Subcutaneous abdominal adipose tissue (tissue), 5 donors: ENCODE measurements around the gene POR.
"Not testable (repeated sequence)": the region's sequence is repeated elsewhere in the genome, so short reads cannot be mapped to it uniquely, and the experiment has no call there.

Source experiments
- H3K27ac ChIP-seq: one replicate; pipeline ENCODE4 v1.7.0; 2013; ENCODE audit warnings: low read depth, mild to moderate bottlenecking, inconsistent platforms, low read length, moderate library complexity
- H3K27me3 ChIP-seq, 5 donors: one replicate each; pipeline ENCODE4 v1.7.0; 2013; ENCODE audit warnings: low read length in 5 of 5, inconsistent platforms in 1 of 5; ENCODE audit not compliant: control insufficient read depth in 5 of 5, insufficient read depth in 4 of 5
- H3K36me3 ChIP-seq, 5 donors: one replicate each; pipeline ENCODE4 v1.7.0; 2013; ENCODE audit warnings: low read length in 5 of 5; ENCODE audit not compliant: control insufficient read depth in 5 of 5, insufficient read depth in 5 of 5
- H3K4me1 ChIP-seq, 5 donors: one replicate each; pipeline ENCODE4 v1.7.0; 2013; ENCODE audit warnings: low read length in 5 of 5, mild to moderate bottlenecking in 3 of 5, moderate library complexity in 1 of 5; ENCODE audit not compliant: control insufficient read depth in 5 of 5, insufficient read depth in 5 of 5
- H3K4me3 ChIP-seq, 5 donors: one replicate each; pipeline ENCODE4 v1.7.0; 2013; ENCODE audit warnings: low read length in 5 of 5, low read depth in 1 of 5
- H3K9ac ChIP-seq, 5 donors: one replicate each; pipeline ENCODE4 v1.7.0; 2013; ENCODE audit warnings: low read length in 5 of 5, mild to moderate bottlenecking in 4 of 5, moderate library complexity in 3 of 5
- H3K9me3 ChIP-seq, 5 donors: one replicate each; pipeline ENCODE4 v1.7.0; 2013; ENCODE audit warnings: low read length in 5 of 5; ENCODE audit not compliant: control insufficient read depth in 5 of 5
- donor health status: healthy.
- donor health status: healthy.
- donor health status: healthy.
- donor health status: healthy.
- donor health status: healthy.

POR gene

DNA sequence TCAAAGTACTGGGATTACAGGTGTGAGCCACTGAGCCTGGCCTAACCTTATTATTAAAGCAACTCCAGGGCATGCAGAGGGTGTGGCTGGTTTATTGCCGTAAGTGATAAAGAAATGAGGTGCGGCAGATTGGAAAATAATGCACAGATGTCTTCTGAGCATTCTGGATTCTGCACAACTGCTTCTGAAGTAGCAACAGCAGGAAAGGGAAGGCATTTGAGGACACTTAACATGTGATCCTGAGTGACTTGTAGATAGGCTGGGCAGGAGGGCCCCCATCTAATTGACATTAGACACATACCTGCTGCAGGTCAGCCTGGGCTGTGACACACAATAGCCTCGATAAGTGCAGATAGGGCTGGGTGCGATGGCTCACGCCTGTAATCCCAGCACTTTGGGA, 30.5 kb upstream of the POR start:
- Histone ChIP-seq H3K36me3 (peaks cover 0 to 77% (median 60%) of the 10 kb centered on the region in 5 donors), H3K27ac (no peak overlapping the region)

DNA sequence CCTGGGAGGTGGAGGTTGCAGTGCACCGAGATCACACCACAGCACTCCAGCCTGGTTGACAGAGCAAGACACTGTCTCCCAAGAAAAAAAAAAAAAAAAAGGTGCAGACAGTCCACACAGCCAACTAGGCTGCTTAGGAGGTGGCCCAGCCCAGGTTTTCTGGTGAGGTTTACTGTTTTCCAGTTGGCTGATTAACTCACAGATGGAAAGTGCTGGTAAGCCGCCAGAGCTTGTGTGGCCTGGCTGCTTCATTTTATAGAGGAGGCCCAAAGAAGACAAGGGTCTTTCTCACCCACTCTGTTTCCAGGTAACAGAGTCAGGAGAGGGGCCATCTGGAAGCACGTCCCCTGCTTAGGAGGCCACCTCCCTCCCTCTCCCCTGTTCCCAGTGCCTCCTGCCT, 29.9 kb upstream of the POR start:
- Histone ChIP-seq H3K4me3 (no peak overlapping the region), H3K9me3 (no peaks in the 10 kb centered on the region), H3K27ac (no peak overlapping the region), H3K27me3 (no peaks in the 10 kb centered on the region), H3K36me3 (peaks cover 0 to 77% (median 60%) of the 10 kb centered on the region in 5 donors), H3K4me1 (peaks cover 0 to 25% (median 21%) of the 10 kb centered on the region in 5 donors), H3K9ac (no peak overlapping the region)

More for the DNA sequence above, 30.5 kb upstream of the POR start:
- H3K4me1 ChIP-seq, result peaks cover 5 to 27% (median 26%) of the 10 kb centered on the region in 5 donors
- no peaks in the 10 kb centered on the region for H3K27me3 ChIP-seq
- H3K4me3 ChIP-seq, result no peak overlapping the region
- no peaks in the 10 kb centered on the region for H3K9me3 ChIP-seq
- no peak overlapping the region for H3K9ac ChIP-seq

GRCh38 chr7:75887669-75888369, 27.1 kb upstream of the POR start:
- no peak overlapping the region for H3K9ac ChIP-seq
- peaks cover 0 to 32% (median 23%) of the 10 kb centered on the region in 5 donors for H3K4me1 ChIP-seq
- H3K27me3 ChIP-seq, result no peaks in the 10 kb centered on the region
- H3K36me3 ChIP-seq, result peaks cover 0 to 60% (median 45%) of the 10 kb centered on the region in 5 donors
- H3K27ac ChIP-seq, result no peak overlapping the region
- H3K4me3 ChIP-seq, result no peak overlapping the region
- H3K9me3 ChIP-seq, result no peaks in the 10 kb centered on the region

DNA sequence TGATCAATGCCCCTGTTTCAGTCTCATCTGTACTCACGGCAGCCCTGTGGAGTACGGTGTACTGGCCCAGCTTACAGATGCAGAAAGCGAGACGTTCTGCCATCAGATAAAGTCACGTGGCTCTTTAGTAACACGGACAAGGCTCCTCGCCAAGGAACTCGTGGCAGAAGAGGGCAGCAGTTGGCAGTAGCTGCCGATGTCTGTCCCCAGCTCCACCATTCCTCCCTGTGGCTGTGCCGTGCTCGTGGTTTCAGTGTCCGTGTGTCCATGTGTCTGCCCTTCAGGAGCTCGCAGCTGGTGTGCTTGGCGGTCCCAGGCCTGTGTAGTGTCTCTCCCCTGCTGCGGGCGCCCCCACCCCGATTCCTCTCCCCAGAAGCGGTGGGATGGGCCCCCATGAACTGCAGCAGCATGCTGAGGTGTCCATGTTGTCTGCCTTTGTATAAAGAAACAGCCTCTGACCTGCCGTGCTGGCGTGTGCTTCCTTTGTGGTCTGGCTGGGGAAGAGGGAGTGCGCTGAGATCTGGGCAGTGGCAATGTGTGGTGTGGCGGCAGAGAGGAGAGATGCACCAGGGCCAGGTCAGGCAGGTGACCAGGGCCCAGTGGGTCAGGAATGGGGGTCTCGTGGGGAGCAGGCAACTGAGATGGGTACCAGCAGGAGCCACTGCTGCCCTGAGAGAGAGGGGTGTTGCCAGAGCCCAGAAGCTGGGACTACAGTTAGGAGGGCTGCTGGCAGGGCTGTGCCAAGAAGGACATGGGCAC, 26.3 kb upstream of the POR start:
- H3K27me3 ChIP-seq, result no peaks in the 10 kb centered on the region
- H3K27ac ChIP-seq, result peak overlapping the region; percentile 24
- no peak overlapping the region for H3K4me3 ChIP-seq
- peaks cover 0 to 52% (median 37%) of the 10 kb centered on the region in 5 donors for H3K36me3 ChIP-seq
- H3K9ac ChIP-seq, result no peak overlapping the region
- peaks cover 0 to 35% (median 25%) of the 10 kb centered on the region in 5 donors for H3K4me1 ChIP-seq
- no peaks in the 10 kb centered on the region for H3K9me3 ChIP-seq

GRCh38 chr7:75889223-75889825, 25.6 kb upstream of the POR start:
- H3K4me1 ChIP-seq, result peaks cover 0 to 35% (median 25%) of the 10 kb centered on the region in 5 donors

GRCh38 chr7:75889826-75890225, 25.1 kb upstream of the POR start:
- Histone ChIP-seq H3K9me3 (no peaks in the 10 kb centered on the region), H3K4me1 (peaks cover 0 to 35% (median 25%) of the 10 kb centered on the region in 5 donors), H3K27me3 (no peaks in the 10 kb centered on the region), H3K36me3 (peaks cover 0 to 41% (median 28%) of the 10 kb centered on the region in 5 donors), H3K4me3 (no peak overlapping the region), H3K27ac (no peak overlapping the region), H3K9ac (no peak overlapping the region)

More at GRCh38 chr7:75889223-75889825, 25.6 kb upstream of the POR start:
- Histone ChIP-seq H3K4me3 (no peak overlapping the region), H3K9ac (no peak overlapping the region), H3K36me3 (peaks cover 0 to 46% (median 33%) of the 10 kb centered on the region in 5 donors), H3K9me3 (no peaks in the 10 kb centered on the region), H3K27me3 (no peaks in the 10 kb centered on the region), H3K27ac (no peak overlapping the region)

DNA sequence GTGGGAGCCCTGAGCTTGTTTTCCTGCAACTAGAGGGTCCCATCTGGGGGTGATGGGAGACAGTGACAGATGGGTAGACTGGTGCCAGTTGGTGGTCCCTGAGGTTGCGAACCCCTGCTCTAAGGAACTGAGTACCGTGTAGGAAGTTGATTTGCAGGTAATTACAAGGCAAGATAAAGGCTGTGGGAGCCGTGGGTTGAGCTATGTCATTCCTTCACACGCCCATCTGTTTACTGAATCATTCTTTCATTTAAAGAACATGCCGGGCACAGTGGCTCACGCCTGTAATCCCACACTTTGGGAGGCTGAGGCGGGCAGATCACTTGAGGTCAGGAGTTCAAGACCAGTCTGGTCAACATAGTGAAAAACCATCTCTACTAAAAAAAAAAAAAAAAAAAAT, 23.7 kb upstream of the POR start:
- H3K9ac ChIP-seq, H3K4me3 ChIP-seq, H3K27me3 ChIP-seq, H3K27ac ChIP-seq, H3K9me3 ChIP-seq: not testable (repeated sequence)
- Histone ChIP-seq H3K36me3 (peaks cover 0 to 27% (median 16%) of the 10 kb centered on the region in 5 donors), H3K4me1 (peaks cover 0 to 35% (median 25%) of the 10 kb centered on the region in 5 donors)

DNA sequence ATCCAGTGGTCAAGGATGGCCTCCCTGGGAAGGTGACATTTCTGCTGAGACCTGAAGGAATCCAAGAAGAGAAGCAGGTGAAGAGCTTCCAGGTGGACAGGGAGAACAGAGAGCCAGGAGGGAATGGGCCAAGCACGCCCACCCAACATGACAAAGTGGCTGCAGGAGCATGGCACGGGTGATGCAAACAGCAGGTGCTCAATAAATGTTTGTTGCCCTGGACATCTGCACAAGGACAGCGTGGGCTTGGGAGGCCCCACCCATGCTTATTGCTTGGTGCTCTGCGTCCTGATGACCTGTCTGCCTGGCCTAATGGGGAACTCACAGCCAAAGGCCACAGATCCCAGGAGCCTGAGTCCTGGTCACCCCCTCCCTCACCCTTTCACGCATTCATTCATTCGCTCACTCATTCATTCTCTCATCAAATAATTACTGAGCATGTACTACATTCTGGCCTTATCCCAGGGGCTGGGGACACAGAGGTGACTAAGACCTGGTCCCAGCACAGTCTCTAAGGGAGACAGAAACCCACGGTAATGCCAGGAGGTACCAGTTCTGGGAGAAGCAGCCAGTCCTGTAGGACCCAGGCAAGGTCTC, 23.0 kb upstream of the POR start:
- Histone ChIP-seq H3K27me3 (no peaks in the 10 kb centered on the region), H3K36me3 (peaks cover 0 to 20% (median 12%) of the 10 kb centered on the region in 5 donors), H3K4me3 (no peak overlapping the region), H3K27ac (no peak overlapping the region), H3K9me3 (no peaks in the 10 kb centered on the region), H3K4me1 (peaks cover 0 to 35% (median 25%) of the 10 kb centered on the region in 5 donors), H3K9ac (no peak overlapping the region)

DNA sequence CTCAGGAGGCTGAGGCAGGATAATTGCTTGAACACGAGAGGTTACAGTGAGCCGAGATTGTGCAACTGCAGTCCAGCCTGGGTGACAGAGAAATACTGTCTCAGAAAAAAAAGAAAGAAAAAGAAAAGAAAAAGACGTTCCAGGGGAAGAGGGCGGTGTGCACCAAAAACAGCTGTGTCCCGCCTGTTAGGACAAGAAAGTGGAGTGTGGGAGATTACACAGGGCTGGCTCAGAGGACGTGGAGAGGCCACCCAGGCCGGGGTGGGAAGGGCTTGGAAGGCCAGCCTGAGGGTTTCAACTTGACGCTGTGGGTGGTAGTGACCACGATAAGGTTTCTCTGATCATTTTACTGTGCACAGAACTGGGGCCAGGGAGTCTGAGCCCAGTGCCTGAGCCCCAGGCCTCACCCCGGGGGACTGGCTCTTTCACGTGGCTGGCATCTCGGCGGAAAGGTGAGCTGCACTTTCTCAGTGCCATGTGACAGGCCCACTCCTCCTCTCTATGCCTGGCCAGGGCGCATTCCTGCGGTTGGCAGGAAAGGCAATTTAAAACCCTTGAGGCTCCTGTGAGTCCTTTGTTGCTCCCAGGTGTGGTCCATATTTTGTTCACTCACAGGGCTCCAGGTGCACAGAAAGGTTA, 22.2 kb upstream of the POR start:
- Histone ChIP-seq H3K4me1 (peaks cover 0 to 32% (median 22%) of the 10 kb centered on the region in 5 donors), H3K36me3 (peaks cover 0 to 15% (median 8%) of the 10 kb centered on the region in 5 donors), H3K27ac (no peak overlapping the region), H3K27me3 (no peaks in the 10 kb centered on the region), H3K9me3 (no peaks in the 10 kb centered on the region), H3K9ac (no peak overlapping the region), H3K4me3 (no peak overlapping the region)
